ENCODE measurements around the gene QRICH2. TPM values are rescaled to one million over a fixed set of nuclear protein-coding genes. Genes with fewer than 3 reads are reported as not detected.
"Not testable (repeated sequence)": the region's sequence is repeated elsewhere in the genome, so short reads cannot be mapped to it uniquely, and the experiment has no call there.

The QRICH2 gene
- total RNA-seq, 1 donor from 2014 or later = 1.7 TPM

- H2AFZ ChIP-seq (replicated peaks) = no peak overlapping the region
- no peaks in the 10 kb centered on the region for H4K20me1 ChIP-seq (ENCODE audit: low read depth)
- no peaks in the 10 kb centered on the region for H3K9me3 ChIP-seq (ENCODE audit: low read depth)
- no peaks in the 10 kb centered on the region for H3K9me3 Mint-ChIP-seq
- H3K36me3 Mint-ChIP-seq = no peaks in the 10 kb centered on the region
- H3F3A ChIP-seq (ENCODE audit: low read depth) = no peaks in the 10 kb centered on the region
- H3K4me2 ChIP-seq = no peak overlapping the region
- peaks cover 6% of the 10 kb centered on the region for H3K27me3 Mint-ChIP-seq (ENCODE audit: insufficient read depth, low read depth)
- no peak for TF ChIP-seq EZH2 (IDR thresholded peaks at IDR 0.05)
- TF ChIP-seq CTCF (IDR thresholded peaks at IDR 0.05) = no peak
- TF ChIP-seq EZH2phosphoT487 (IDR thresholded peaks at IDR 0.05) = no peak
- DNase-seq (ENCODE audit: low spot score) = no peak
- no peak overlapping the region for H3K27ac ChIP-seq
- no peaks in the 10 kb centered on the region for H3K36me3 ChIP-seq
- no peak overlapping the region for H3K4me3 ChIP-seq
- peaks cover 21% of the 10 kb centered on the region for H3K4me1 Mint-ChIP-seq
- no peak overlapping the region for H3K27ac Mint-ChIP-seq
- no peak overlapping the region for H3K4me3 Mint-ChIP-seq
- H3K4me1 ChIP-seq = peaks cover 11% of the 10 kb centered on the region
- no peak overlapping the region for H3K9ac ChIP-seq
- H3K27me3 ChIP-seq = peaks cover 7% of the 10 kb centered on the region
- no peaks in the 10 kb centered on the region for H3K79me2 ChIP-seq (ENCODE audit: low read depth)
Measured at GRCh38 chr17:76248013-76248782, 59.9 kb downstream of the QRICH2 start.

- no peaks in the 10 kb centered on the region for H3K9me3 Mint-ChIP-seq
- H3K36me3 ChIP-seq = no peaks in the 10 kb centered on the region
- H3K9ac ChIP-seq = no peak overlapping the region
- no peak overlapping the region for H3K4me3 Mint-ChIP-seq
- no peak overlapping the region for H3K27ac ChIP-seq
- H3K4me1 ChIP-seq = peaks cover 11% of the 10 kb centered on the region
- no peak overlapping the region for H3K4me3 ChIP-seq
- H3K9me3 ChIP-seq (ENCODE audit: low read depth) = no peaks in the 10 kb centered on the region
- H3K4me2 ChIP-seq = no peak overlapping the region
- no peaks in the 10 kb centered on the region for H3K36me3 Mint-ChIP-seq
- H2AFZ ChIP-seq (replicated peaks) = no peak overlapping the region
- H3K27me3 Mint-ChIP-seq (ENCODE audit: insufficient read depth, low read depth) = peaks cover 9% of the 10 kb centered on the region
- peaks cover 16% of the 10 kb centered on the region for H3K27me3 ChIP-seq
- no peak overlapping the region for H3K27ac Mint-ChIP-seq
- no peaks in the 10 kb centered on the region for H3F3A ChIP-seq (ENCODE audit: low read depth)
- TF ChIP-seq EZH2 (IDR thresholded peaks at IDR 0.05) (no peak), EZH2phosphoT487 (IDR thresholded peaks at IDR 0.05) (no peak), CTCF (IDR thresholded peaks at IDR 0.05) (no peak)
- DNase-seq (ENCODE audit: low spot score) = no peak
- H4K20me1 ChIP-seq (ENCODE audit: low read depth) = no peaks in the 10 kb centered on the region
- peaks cover 21% of the 10 kb centered on the region for H3K4me1 Mint-ChIP-seq
- no peaks in the 10 kb centered on the region for H3K79me2 ChIP-seq (ENCODE audit: low read depth)
Measured at GRCh38 chr17:76247304-76247703, 60.8 kb downstream of the QRICH2 start.

DNA sequence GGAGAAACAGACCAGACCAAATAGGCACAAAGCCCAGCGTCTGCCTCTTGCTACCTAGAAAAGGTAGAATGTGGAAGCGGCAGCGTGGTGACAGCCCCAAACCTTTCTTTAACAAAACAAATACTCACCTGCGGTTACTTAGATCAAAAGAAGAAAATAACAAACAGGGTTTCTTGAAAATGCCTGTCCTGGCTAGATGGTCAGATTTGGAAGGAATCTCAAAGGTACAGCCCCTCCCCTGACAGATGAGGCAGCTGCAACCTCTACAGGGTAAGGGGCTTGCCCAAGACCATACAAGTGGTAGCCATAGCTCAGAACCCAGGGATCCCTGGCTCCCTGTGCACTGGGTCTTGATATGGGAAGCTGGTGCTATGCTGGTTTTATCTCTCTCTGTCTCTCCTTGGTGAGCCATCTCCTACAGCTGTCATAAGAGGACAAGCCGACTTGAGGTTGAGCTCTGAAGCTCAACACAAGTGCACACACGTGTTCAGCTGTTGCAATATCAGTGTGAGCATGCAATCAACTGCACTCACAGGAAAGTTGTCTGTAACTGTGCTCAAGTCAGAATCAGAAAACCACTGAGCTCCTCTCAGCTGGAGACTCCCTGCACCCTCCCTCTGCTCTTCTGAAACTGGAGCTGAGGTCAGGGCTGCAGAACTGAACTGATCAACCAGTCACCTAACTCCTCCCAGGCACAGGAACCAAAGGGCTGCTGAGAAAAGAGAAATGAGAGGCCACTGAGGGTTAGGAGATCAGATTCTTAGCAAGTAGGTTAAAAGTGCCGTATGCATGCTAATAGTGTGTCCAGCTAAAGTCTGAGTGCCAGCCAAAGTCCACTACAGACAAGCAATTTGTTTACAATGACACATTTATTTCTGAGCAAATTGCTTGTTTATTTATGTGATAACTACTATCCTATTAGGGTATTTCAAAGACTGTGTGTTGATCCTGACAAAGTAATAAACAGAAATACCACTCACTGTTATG is 61.7 kb downstream of the QRICH2 start:
- Histone ChIP-seq H4K20me1 (ENCODE audit: low read depth) (no peaks in the 10 kb centered on the region), H3K36me3 (no peaks in the 10 kb centered on the region), H3K9me3 (ENCODE audit: low read depth) (no peaks in the 10 kb centered on the region), H3K9ac (no peak overlapping the region), H3K27ac (no peak overlapping the region), H3K4me1 (peaks cover 18% of the 10 kb centered on the region), H3K79me2 (ENCODE audit: low read depth) (no peaks in the 10 kb centered on the region), H2AFZ (replicated peaks) (peak overlapping the region; percentile 14), H3K4me3 (no peak overlapping the region), H3K4me2 (peak overlapping the region; percentile 33), H3F3A (ENCODE audit: low read depth) (peaks cover 9% of the 10 kb centered on the region), H3K27me3 (peaks cover 26% of the 10 kb centered on the region)
- TF ChIP-seq CTCF (IDR thresholded peaks at IDR 0.05) (no peak), EZH2 (IDR thresholded peaks at IDR 0.05) (no peak), EZH2phosphoT487 (IDR thresholded peaks at IDR 0.05) (no peak)
- no peak overlapping the region for H3K4me3 Mint-ChIP-seq
- H3K9me3 Mint-ChIP-seq = no peaks in the 10 kb centered on the region
- peaks cover 23% of the 10 kb centered on the region for H3K4me1 Mint-ChIP-seq
- H3K27me3 Mint-ChIP-seq (ENCODE audit: insufficient read depth, low read depth) = peaks cover 9% of the 10 kb centered on the region
- DNase-seq (ENCODE audit: low spot score) = no peak
- H3K36me3 Mint-ChIP-seq = no peaks in the 10 kb centered on the region
- peak overlapping the region; percentile 54 for H3K27ac Mint-ChIP-seq

GRCh38 chr17:76244721-76245120 is 63.4 kb downstream of the QRICH2 start:
- H3K4me3 Mint-ChIP-seq; DNase-seq (ENCODE audit: low spot score); H3K36me3 ChIP-seq; H3K27ac Mint-ChIP-seq; H3K9me3 Mint-ChIP-seq; H3K9ac ChIP-seq; H2AFZ ChIP-seq (replicated peaks); H3K4me2 ChIP-seq; H3K4me3 ChIP-seq; H3K79me2 ChIP-seq (ENCODE audit: low read depth); H3K27ac ChIP-seq; H3K27me3 Mint-ChIP-seq (ENCODE audit: insufficient read depth, low read depth); H3K36me3 Mint-ChIP-seq; H4K20me1 ChIP-seq (ENCODE audit: low read depth); H3K9me3 ChIP-seq (ENCODE audit: low read depth): not testable (repeated sequence)
- peaks cover 28% of the 10 kb centered on the region for H3K4me1 Mint-ChIP-seq
- Histone ChIP-seq H3K4me1 (peaks cover 18% of the 10 kb centered on the region), H3K27me3 (peaks cover 35% of the 10 kb centered on the region), H3F3A (ENCODE audit: low read depth) (peaks cover 18% of the 10 kb centered on the region)
